ENCODE data around the gene ZNF664.

The ZNF664 gene

GRCh38 chr12:124037331-124037730, 64.3 kb downstream of the ZNF664 start:
- Histone ChIP-seq H3K4me3 (ENCODE audit: insufficient read depth, low read depth, low read length, poor library complexity, severe bottlenecking) (no peak overlapping the region), H3K9me3 (ENCODE audit: control insufficient read depth, low read length) (no peaks in the 10 kb centered on the region), H3K27ac (ENCODE audit: insufficient read depth, low read length, poor library complexity, severe bottlenecking) (no peak overlapping the region), H3K36me3 (ENCODE audit: control insufficient read depth, insufficient read depth, low read length) (no peaks in the 10 kb centered on the region), H3K4me1 (ENCODE audit: control insufficient read depth, insufficient read depth, low read length, poor library complexity, severe bottlenecking) (no peaks in the 10 kb centered on the region), H3K27me3 (replicated peaks; ENCODE audit: control insufficient read depth, insufficient read depth, low read length, poor library complexity, severe bottlenecking) (no peaks in the 10 kb centered on the region)
- DNase-seq: no peak

GRCh38 chr12:124039276-124039675, 66.3 kb downstream of the ZNF664 start:
- H3K27me3 ChIP-seq (replicated peaks; ENCODE audit: control insufficient read depth, insufficient read depth, low read length, poor library complexity, severe bottlenecking): no peaks in the 10 kb centered on the region
- H3K36me3 ChIP-seq (ENCODE audit: control insufficient read depth, insufficient read depth, low read length): no peaks in the 10 kb centered on the region
- no peak overlapping the region for H3K27ac ChIP-seq (ENCODE audit: insufficient read depth, low read length, poor library complexity, severe bottlenecking)
- H3K9me3 ChIP-seq (ENCODE audit: control insufficient read depth, low read length): no peaks in the 10 kb centered on the region
- DNase-seq: no peak
- no peak overlapping the region for H3K4me3 ChIP-seq (ENCODE audit: insufficient read depth, low read depth, low read length, poor library complexity, severe bottlenecking)
- no peaks in the 10 kb centered on the region for H3K4me1 ChIP-seq (ENCODE audit: control insufficient read depth, insufficient read depth, low read length, poor library complexity, severe bottlenecking)

GRCh38 chr12:124040291-124040690, 67.3 kb downstream of the ZNF664 start:
- no peak overlapping the region for H3K27ac ChIP-seq (ENCODE audit: insufficient read depth, low read length, poor library complexity, severe bottlenecking)
- H3K27me3 ChIP-seq (replicated peaks; ENCODE audit: control insufficient read depth, insufficient read depth, low read length, poor library complexity, severe bottlenecking): no peaks in the 10 kb centered on the region
- DNase-seq: no peak
- no peak overlapping the region for H3K4me3 ChIP-seq (ENCODE audit: insufficient read depth, low read depth, low read length, poor library complexity, severe bottlenecking)
- no peaks in the 10 kb centered on the region for H3K4me1 ChIP-seq (ENCODE audit: control insufficient read depth, insufficient read depth, low read length, poor library complexity, severe bottlenecking)
- no peaks in the 10 kb centered on the region for H3K36me3 ChIP-seq (ENCODE audit: control insufficient read depth, insufficient read depth, low read length)
- no peaks in the 10 kb centered on the region for H3K9me3 ChIP-seq (ENCODE audit: control insufficient read depth, low read length)

- H3K27ac ChIP-seq (ENCODE audit: insufficient read depth, low read length, poor library complexity, severe bottlenecking): no peak overlapping the region
- no peaks in the 10 kb centered on the region for H3K9me3 ChIP-seq (ENCODE audit: control insufficient read depth, low read length)
- H3K4me1 ChIP-seq (ENCODE audit: control insufficient read depth, insufficient read depth, low read length, poor library complexity, severe bottlenecking): no peaks in the 10 kb centered on the region
- H3K27me3 ChIP-seq (replicated peaks; ENCODE audit: control insufficient read depth, insufficient read depth, low read length, poor library complexity, severe bottlenecking): no peaks in the 10 kb centered on the region
- H3K36me3 ChIP-seq (ENCODE audit: control insufficient read depth, insufficient read depth, low read length): no peaks in the 10 kb centered on the region
- DNase-seq: no peak
- no peak overlapping the region for H3K4me3 ChIP-seq (ENCODE audit: insufficient read depth, low read depth, low read length, poor library complexity, severe bottlenecking)
These were observed 67.7 kb downstream of the ZNF664 start for GRCh38 chr12:124040737-124041136.

GRCh38 chr12:124041907-124042306, 68.9 kb downstream of the ZNF664 start:
- Histone ChIP-seq H3K9me3 (ENCODE audit: control insufficient read depth, low read length) (peaks cover 3% of the 10 kb centered on the region), H3K27me3 (replicated peaks; ENCODE audit: control insufficient read depth, insufficient read depth, low read length, poor library complexity, severe bottlenecking) (no peaks in the 10 kb centered on the region), H3K36me3 (ENCODE audit: control insufficient read depth, insufficient read depth, low read length) (no peaks in the 10 kb centered on the region), H3K4me3 (ENCODE audit: insufficient read depth, low read depth, low read length, poor library complexity, severe bottlenecking) (no peak overlapping the region), H3K27ac (ENCODE audit: insufficient read depth, low read length, poor library complexity, severe bottlenecking) (no peak overlapping the region), H3K4me1 (ENCODE audit: control insufficient read depth, insufficient read depth, low read length, poor library complexity, severe bottlenecking) (no peaks in the 10 kb centered on the region)
- DNase-seq: no peak

GRCh38 chr12:124044021-124044420, 71.0 kb downstream of the ZNF664 start:
- no peak for DNase-seq
- Histone ChIP-seq H3K4me3 (ENCODE audit: insufficient read depth, low read depth, low read length, poor library complexity, severe bottlenecking) (no peak overlapping the region), H3K27me3 (replicated peaks; ENCODE audit: control insufficient read depth, insufficient read depth, low read length, poor library complexity, severe bottlenecking) (no peaks in the 10 kb centered on the region), H3K4me1 (ENCODE audit: control insufficient read depth, insufficient read depth, low read length, poor library complexity, severe bottlenecking) (no peaks in the 10 kb centered on the region), H3K36me3 (ENCODE audit: control insufficient read depth, insufficient read depth, low read length) (no peaks in the 10 kb centered on the region), H3K27ac (ENCODE audit: insufficient read depth, low read length, poor library complexity, severe bottlenecking) (no peak overlapping the region), H3K9me3 (ENCODE audit: control insufficient read depth, low read length) (peaks cover 3% of the 10 kb centered on the region)

GRCh38 chr12:124044809-124045321, 71.8 kb downstream of the ZNF664 start:
- H3K27me3 ChIP-seq (replicated peaks; ENCODE audit: control insufficient read depth, insufficient read depth, low read length, poor library complexity, severe bottlenecking): no peaks in the 10 kb centered on the region
- no peak overlapping the region for H3K4me3 ChIP-seq (ENCODE audit: insufficient read depth, low read depth, low read length, poor library complexity, severe bottlenecking)
- H3K36me3 ChIP-seq (ENCODE audit: control insufficient read depth, insufficient read depth, low read length): no peaks in the 10 kb centered on the region
- DNase-seq: no peak
- no peaks in the 10 kb centered on the region for H3K4me1 ChIP-seq (ENCODE audit: control insufficient read depth, insufficient read depth, low read length, poor library complexity, severe bottlenecking)
- peaks cover 3% of the 10 kb centered on the region for H3K9me3 ChIP-seq (ENCODE audit: control insufficient read depth, low read length)
- no peak overlapping the region for H3K27ac ChIP-seq (ENCODE audit: insufficient read depth, low read length, poor library complexity, severe bottlenecking)

- no peaks in the 10 kb centered on the region for H3K36me3 ChIP-seq (ENCODE audit: control insufficient read depth, insufficient read depth, low read length)
- H3K4me1 ChIP-seq (ENCODE audit: control insufficient read depth, insufficient read depth, low read length, poor library complexity, severe bottlenecking): no peaks in the 10 kb centered on the region
- no peak overlapping the region for H3K4me3 ChIP-seq (ENCODE audit: insufficient read depth, low read depth, low read length, poor library complexity, severe bottlenecking)
- peaks cover 3% of the 10 kb centered on the region for H3K9me3 ChIP-seq (ENCODE audit: control insufficient read depth, low read length)
- H3K27ac ChIP-seq (ENCODE audit: insufficient read depth, low read length, poor library complexity, severe bottlenecking): no peak overlapping the region
- no peaks in the 10 kb centered on the region for H3K27me3 ChIP-seq (replicated peaks; ENCODE audit: control insufficient read depth, insufficient read depth, low read length, poor library complexity, severe bottlenecking)
- no peak for DNase-seq
These were observed 72.8 kb downstream of the ZNF664 start for GRCh38 chr12:124045671-124046455.

GRCh38 chr12:124046456-124046740, 73.4 kb downstream of the ZNF664 start:
- Histone ChIP-seq H3K36me3 (ENCODE audit: control insufficient read depth, insufficient read depth, low read length) (no peaks in the 10 kb centered on the region), H3K27me3 (replicated peaks; ENCODE audit: control insufficient read depth, insufficient read depth, low read length, poor library complexity, severe bottlenecking) (no peaks in the 10 kb centered on the region), H3K27ac (ENCODE audit: insufficient read depth, low read length, poor library complexity, severe bottlenecking) (no peak overlapping the region), H3K9me3 (ENCODE audit: control insufficient read depth, low read length) (peaks cover 3% of the 10 kb centered on the region), H3K4me1 (ENCODE audit: control insufficient read depth, insufficient read depth, low read length, poor library complexity, severe bottlenecking) (no peaks in the 10 kb centered on the region), H3K4me3 (ENCODE audit: insufficient read depth, low read depth, low read length, poor library complexity, severe bottlenecking) (no peak overlapping the region)
- DNase-seq: no peak

- Histone ChIP-seq H3K27ac (ENCODE audit: insufficient read depth, low read length, poor library complexity, severe bottlenecking) (no peak overlapping the region), H3K27me3 (replicated peaks; ENCODE audit: control insufficient read depth, insufficient read depth, low read length, poor library complexity, severe bottlenecking) (no peaks in the 10 kb centered on the region), H3K36me3 (ENCODE audit: control insufficient read depth, insufficient read depth, low read length) (no peaks in the 10 kb centered on the region), H3K4me3 (ENCODE audit: insufficient read depth, low read depth, low read length, poor library complexity, severe bottlenecking) (no peak overlapping the region), H3K4me1 (ENCODE audit: control insufficient read depth, insufficient read depth, low read length, poor library complexity, severe bottlenecking) (no peaks in the 10 kb centered on the region), H3K9me3 (ENCODE audit: control insufficient read depth, low read length) (peaks cover 3% of the 10 kb centered on the region)
- no peak for DNase-seq
These were observed 74.1 kb downstream of the ZNF664 start for GRCh38 chr12:124047045-124047566.

Data from effector memory CD4-positive, alpha-beta T cell (primary cell).